Iris pigment epithelial cell (primary cell): ENCODE data around the gene ANP32A.
A peak's percentile ranks its signal among the peaks of the same experiment; 100 is the strongest.
"Not testable (repeated sequence)": the region's sequence is repeated elsewhere in the genome, so short reads cannot be mapped to it uniquely, and the experiment has no call there.

Source experiments
- DNase-seq: peaks from one replicate; pipeline ENCODE4 v3.0.0-alpha.2; 2011; ENCODE audit warnings: low read depth

Gene ANP32A

DNA sequence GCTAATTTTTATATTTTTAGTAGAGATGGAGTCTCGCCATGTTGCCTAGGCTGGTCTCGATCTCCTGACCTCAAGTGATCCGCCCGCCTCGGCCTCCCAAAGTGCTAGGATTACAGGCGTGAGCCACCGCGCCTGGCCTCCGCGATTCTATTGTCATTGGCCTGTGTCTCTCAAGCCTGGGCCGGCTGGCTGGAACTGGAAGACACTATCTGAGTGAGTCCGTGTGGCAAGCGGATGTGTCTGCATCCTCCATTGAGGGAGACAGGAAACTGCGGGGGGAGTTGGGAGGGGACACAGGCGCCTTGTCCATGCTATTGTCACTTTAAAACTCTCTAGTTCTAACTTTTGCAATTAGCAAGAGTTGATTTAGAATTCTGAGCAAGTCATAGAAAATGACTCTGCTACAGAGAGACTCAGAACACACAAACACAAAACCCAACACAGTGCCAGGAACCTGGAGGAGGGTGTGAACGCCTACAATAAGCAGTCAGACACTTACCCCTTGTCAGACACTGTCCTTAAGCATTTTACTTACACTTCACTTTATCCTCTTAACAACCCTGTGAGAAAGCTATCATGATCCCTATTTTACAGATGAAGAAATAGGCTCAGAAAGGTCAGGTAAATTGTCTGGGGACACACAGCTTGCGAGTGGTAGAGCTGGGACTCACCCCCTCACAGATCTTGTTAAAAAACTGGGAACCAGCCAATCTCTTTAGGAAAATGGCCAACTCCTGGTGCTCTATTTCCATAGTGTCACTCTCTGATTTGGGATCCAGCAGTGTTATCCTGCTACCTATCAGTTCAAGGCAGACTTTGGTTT is 38.7 kb downstream of the ANP32A start:
- DNase-seq, result no peak

DNA sequence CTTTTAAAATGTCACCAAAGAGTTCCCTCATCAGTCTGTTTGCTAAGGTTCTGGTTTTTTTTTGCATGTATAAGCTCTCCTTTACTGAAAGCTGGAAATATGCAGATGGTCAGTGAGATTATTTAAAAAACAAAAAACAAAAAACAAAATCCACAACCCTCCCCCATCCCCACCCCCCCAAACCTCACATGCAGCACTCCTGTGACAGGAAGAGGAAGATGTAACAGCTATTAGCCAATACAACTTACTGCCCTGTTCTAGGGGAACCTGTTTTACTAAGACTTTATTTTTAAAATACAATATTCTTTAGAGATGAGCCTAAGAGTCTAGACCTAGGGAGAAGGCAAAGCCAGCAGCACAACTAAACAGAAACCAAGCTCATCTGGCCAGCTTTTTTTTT is 39.5 kb downstream of the ANP32A start:
- DNase-seq, result no peak

DNA sequence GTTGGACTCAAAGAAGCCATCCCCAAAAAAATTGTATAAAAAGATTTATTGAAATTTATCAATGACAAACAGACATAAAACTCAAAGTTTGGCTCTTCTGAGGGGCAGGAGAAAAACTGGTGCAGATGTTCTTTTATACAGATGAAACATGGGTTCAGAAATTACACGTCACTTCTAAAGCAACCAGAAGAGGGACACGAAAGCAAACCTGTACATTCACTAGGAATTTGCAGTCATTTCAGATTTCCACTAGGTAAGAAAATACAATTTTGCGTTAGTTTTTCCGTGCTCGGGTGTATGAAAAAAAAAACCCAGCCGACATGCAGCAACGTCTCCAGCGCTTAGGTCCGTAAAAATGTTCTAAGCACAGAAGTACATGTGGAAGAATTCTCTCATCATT is 41.8 kb downstream of the ANP32A start:
- DNase-seq, result no peak

DNA sequence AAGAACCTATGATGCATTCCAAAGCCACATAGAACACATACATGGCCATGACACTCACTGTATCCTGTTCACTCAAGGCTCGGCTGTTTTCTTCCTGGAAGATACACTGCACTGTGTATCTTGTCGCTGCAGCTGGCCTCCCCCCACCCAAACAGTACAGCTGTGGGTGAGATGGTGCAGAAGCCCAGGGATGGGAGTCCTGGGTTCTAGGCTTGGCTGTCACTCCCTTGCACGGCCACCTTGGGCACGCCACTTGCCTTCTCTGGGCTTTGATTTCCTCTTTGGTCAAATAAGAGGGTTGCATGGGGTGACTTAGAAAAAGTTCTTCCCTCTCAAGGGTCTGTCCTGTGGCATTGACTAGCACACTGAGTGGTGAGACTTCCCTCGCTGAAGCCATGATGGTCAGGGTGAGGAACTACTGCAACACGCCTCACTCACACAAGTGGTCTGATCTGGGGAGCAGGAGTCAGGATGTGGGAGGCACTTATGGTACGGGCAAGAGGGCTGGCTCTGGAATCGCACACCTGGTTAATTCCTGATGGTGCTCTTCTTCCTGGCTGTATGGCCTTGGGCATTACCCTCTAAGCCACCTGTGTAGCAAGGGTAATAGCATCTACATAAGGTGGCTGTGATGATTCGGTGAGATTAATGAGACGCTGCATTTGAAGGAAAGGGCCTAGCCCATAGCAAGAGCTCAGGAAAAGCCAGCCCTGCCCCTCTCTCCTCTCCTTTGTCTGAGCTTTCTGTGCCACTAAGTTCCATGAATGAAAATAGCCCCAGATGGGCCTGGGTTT is 44.0 kb downstream of the ANP32A start:
- no peak for DNase-seq

DNA sequence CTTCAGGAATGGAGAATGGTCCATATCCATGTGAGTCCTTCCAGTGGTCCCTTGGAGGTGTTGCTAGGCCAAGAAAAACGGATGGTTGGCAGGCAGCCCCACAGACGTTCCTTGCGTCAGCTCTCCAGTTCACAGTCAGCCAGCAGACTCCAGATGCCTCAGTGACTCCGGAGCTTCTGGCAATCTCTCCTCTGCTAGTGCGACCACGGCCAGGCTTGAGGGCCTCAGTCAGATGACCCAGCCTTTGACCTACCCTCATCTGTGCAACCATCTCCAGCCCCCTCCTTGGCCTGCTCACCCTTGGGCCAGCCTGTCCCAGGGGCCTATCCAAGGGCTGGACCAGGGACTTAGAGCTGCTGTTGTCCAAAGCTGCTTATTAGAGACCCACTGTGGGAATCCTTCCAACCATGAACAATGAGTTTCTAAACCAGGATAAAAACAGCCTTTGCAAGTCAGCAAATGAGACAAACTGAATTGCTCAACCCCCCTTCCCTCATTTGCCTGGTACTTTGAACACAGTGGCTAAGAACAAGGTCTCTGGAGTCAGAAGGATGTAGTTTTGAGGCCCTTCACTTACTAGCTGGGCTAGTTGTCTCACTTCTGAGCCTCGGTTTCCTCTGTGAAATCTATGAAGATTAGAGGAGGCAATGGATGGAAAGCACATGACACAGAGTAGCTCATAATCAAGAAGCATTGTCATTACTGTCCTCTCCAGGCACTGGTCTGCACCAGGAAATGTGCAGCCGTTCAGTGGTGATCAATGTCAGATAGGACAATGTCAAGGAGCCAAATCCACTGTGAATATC is 44.8 kb downstream of the ANP32A start:
- peak; percentile 51 for DNase-seq

DNA sequence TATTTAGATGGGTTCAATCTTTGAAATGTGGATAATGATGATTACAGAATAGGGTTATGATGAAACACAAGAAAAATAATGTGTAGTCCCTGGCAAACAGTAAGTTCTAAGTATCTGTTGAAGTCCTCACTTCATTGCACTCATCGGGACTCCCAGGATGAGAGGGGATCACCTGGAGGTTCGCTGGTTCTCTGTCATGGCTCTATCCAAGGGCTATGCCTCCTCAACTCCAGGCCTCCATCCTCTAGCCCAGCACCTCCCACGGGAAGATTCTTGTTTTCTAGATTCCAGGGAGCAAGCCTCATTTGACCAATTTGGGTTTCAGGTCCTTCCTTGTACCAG is 45.5 kb downstream of the ANP32A start:
- DNase-seq, result no peak

DNA sequence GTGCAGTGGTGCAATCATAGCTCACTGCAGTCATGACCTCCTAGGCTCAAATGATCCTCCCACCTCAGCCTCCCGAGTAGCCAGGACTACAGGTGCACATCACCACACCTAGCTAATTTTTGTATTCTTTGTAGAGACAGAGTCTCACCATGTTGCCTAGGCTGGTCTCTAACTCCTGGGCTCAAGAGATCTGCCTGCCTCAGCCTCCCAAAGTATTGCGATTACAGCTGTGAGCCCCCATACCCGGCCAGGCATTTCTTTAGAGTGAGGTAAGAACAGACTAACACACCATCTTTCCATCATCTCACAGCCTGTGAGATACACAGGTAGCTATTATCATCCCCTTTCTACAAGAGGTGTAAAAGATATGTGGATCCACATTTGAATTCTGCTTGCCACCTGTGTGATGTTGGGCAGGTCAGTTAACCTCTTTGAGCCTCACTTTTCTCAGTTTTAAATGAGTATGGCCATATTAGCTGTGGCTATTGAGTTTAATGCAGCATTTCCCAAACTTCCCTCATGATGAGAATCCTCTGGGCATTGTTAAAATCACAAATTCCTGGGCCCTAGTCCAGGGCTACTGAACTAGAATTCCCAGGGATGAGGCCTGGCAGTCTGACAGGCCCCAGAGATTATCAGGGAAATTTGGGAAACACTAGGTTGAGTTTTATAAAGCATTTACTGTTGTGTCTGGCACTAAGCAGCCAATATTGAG is 46.0 kb downstream of the ANP32A start:
- no peak for DNase-seq

DNA sequence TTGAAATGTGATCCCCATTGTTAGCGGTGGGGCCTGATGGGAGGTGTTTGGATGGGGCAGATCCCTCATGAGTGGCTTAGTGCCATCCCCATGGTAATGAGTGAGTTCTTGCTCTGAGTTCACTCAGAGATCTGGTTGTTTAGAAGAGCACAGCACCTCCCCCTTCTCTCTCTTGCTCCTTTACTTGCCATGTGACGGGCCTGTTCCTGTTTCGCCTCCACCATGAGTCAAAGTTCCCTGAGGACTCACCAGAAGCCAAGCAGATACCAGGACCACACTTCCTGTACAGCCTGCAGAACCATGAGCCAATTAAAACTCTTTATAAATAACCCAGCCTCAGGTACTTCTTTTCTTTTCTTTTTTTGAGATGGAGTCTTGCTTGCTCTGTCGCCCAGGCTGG is 46.6 kb downstream of the ANP32A start:
- DNase-seq, result no peak

DNA sequence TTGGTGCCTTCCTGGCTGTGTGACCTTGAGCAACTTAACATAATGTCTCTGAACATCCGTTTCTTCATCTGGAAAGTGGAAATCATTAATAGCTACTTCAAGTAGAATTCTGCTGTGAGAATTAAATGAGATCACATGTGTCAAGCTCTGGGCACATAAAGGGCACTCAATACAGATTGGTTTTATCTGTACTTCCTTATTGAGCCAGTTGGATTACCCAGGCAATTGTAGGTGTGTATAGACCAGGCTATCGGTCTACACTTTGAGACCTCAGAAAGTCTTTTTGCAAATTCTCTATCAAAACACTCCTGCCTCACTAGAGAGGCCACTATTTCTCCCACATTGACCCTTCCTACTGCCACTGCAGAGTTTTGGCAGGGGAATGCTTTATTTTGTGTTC is 47.7 kb downstream of the ANP32A start:
- no peak for DNase-seq

DNA sequence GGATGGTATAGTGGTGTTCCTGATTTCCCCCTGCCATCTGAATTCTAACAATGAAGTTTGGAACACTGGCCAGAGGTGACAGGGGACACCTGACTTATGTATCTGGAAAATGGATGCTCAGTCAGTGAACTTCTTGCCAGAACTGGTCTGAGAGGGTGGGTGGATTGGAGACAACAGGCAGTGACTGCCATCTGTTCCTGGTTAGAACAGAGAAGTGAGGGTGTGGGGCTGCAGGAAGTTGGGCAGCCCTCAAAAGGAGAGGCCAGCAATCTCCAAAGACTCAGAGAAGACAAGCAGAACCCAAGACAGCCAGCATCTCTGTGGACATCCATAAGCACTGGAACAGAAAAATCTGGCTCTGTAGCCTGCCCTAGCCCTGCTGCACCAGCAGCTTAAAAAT is 50.5 kb downstream of the ANP32A start:
- DNase-seq, result no peak

DNA sequence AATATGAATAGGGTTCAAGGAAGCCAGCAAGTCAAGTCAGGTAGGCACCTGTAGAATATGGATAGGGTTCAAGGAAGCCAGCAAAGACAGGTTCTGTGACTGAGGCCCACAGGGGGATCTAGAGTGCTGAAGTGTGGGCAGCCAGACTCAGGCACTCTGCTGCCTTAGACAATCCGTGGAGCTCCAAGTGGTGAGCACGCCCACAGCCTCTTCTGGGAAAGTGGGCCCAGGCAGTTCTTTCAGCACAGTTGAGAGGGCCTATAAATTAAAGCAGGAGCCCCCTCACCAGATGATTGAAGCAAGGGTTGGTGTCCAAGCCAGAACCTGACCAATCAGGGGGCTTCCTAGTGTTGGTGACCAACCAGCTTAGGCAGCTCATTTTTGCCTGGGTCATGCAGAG is 51.0 kb downstream of the ANP32A start:
- DNase-seq, result no peak

DNA sequence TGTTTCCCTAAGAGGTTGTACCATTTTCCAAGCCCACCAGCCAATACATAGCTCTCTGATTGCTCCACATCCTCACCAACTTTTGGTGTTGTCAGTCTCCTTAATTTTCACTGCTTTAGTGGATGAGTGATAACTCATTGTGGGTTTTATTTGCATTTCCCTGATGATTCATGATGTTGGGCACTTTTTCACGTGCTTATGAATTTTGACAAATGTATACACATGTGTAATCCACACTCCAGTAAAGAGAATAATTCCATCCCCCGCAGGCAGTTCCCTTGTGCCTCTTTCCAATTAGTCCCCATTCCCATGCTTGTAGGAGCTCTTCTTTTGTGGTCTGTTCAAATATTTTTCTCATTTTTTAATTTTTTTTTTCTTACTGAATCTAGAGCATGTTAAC is 52.4 kb downstream of the ANP32A start:
- peak; percentile 36 for DNase-seq

DNA sequence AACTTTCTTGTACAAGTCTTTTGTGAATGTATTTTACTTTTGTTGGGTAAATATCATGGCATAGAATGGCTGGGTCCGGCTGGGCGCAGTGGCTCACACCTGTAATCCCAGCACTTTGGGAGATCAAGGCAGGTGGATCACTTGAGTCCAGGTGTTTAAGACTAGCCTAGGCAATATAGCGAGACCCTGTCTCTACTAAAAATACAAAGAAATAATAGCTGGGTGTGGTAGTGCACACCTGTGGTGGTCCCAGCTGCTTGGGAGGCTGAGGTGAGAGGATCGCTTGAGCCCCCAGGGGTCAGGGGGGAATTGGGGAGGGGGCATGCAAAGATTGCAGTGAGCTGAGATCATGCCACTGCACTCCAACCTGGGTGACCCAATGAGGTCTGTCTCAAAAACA is 52.9 kb downstream of the ANP32A start:
- DNase-seq, result no peak

DNA sequence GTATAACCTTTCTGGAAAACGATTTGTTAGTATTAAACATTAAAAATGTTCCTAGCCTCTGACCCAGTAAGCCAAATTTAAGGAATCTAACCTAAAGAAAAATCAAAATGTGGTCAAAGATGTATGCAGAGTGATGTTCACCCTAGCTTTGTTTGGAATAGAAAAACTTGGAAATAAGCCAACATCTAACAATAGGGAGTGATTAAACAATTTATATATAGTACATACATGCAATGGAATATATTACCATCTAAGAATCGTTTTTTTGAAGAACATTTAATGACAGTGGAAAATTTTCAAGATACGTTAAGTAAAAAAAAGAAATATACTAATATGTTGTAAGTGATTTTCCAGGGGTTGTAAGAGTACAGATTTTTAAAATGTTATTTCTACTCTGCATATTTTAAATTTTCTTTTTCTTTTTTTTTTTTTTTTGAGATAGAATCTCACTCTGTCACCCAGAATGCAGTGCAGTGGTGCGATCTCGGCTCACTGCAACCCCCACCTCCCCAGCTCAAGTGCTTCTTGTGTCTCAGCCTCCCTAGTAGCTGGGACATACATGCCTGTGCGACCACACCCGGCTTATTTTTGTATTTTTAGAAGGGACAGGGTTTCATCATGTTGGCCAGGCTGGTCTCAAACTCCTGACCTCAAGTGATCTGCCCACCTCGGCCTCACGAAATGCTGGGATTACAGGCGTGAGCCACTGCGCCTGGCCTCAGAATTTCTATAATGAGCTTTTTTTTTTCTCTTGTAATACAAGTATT is 54.9 kb downstream of the ANP32A start:
- no peak for DNase-seq

DNA sequence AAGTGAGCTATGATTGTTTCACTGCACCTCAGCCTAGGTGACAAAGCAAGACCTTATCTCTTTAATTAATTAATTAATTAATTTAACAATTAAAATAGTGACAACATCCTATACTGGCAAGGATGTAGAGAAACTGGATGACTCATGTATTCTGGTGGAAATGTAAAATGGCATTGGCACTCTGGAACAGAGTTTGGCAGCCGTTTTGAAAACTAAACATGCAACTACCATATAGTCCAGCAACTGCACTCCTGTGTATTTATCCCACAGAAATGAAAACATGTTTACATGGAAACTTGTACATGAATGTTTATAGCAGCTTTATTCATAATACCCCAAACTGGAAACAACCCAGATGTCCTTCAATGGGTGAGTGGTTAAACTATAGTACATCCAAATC is 56.6 kb downstream of the ANP32A start:
- no peak for DNase-seq

DNA sequence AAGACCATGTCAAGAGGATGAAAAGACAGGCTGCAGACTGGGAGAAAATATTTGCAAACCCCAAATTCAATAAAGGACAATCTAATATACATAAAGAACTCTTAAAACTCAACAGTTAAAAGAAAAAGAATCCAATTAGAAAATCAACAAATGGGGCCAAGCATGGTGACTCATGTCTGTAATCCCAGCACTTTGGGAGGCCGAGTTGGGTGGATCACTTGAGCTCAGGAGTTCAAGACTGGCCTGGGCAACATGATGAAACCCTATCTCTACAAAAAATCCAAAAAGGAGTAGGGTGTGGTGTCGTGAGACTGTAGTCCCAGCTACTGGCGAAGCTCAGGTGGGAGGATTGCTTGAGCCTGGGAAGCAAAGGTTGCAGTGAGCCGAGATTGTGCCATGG is 57.6 kb downstream of the ANP32A start:
- DNase-seq, result no peak

DNA sequence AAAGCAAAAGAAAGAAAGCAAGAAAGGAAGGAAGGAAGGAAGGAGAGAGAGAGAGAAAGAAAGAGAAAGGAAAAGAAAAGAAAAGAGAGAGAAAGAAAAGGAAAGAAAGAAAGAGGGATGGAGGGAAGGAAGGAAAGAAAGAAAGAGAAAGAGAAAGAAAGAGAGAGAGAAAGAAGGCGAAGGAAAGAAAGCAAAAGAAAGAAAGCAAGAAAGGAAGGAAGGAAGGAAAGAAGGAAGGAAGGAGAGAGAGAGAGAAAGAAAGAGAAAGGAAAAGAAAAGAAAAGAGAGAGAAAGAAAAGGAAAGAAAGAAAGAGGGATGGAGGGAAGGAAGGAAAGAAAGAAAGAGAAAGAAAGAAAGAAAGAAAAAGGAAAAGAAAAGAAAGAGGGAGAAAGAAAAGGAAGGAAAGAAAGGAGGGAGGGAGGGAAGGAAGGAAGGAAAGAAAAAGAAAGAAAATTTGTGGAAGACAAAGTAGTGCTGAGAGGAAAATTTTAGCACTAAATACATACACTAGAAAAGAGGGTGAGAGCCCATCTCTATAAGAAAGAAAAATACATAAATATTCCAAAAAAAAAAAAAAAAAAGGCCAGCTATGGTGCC is 60.6 kb downstream of the ANP32A start:
- not testable (repeated sequence) for DNase-seq

DNA sequence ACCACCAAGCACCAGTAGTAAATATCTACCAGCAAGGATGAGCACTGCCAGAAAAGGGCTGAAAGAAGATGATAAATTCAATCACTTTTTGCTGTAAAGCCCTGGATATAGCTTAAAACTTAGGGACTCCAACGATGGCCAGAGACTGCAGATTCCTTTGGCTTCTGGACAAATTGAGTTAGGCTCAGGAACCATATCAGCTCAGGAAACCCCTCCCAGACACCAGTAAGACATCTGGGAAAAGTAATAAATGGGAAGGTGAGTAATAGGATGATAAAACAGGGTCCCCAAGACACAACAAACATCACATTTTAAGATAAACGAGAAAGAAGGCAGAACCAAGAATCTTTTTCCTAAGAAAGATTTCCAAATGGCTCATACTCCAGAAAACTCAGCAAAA is 65.0 kb downstream of the ANP32A start:
- DNase-seq, result no peak

DNA sequence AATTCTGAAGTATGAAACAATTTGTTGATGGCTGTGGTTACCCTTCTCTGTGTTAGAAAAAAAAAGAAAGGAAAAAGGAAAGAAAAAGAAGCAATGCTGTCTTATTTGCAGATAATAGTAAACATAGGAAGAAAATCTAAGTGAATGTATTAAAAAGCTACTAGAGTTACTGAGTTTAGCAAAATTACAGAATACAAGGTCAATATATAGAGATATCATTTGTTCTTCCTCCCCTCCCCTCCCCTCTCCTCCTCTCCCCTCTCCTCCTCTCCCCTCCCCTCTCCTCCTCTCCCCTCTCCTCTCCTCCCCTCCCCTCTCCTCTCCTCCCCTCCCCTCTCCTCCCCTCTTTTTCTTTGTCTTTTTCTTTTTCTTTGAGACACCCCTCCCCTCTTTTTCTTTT is 69.1 kb downstream of the ANP32A start:
- DNase-seq, result no peak

DNA sequence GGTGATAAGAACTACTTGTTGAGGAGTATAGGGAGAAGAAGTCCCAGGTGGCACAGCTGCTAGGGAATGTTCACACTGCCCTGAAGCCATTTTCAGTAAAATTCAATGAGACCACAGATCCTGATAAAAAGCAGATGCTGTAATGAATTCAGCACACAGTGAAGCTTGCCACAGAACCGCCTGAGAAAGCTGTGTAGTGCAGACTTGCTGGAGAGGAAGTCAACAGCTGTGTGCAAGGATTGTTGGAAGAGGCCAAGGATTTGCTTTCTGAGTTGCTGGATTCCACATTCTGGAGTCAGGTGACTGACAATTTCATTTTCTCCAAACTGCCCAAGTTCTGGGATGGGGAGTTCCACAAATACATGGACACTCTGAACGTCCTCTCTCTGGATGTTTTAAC is 70.9 kb downstream of the ANP32A start:
- DNase-seq, result no peak

DNA sequence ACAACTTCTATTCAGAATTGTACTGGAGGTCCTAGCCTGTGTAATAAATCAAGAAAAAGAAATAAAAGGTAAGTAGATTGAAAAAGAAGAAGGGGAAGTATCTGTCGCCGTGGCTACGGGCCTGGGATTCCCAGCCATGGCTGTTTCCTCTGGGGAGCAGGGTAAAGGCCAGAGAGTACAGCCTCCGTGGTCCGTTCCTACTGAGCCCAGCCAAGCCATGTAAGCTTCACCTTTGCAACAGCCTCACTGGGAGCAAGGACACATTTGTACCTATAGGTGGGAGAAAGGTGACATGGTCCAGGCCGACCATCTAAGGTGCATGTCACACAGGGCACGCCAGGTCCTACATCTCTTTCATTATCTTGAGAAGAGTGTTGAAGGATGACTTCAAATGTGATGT is 71.3 kb downstream of the ANP32A start:
- no peak for DNase-seq
